ENCODE results near the gene DRD2.

Gene DRD2

DNA sequence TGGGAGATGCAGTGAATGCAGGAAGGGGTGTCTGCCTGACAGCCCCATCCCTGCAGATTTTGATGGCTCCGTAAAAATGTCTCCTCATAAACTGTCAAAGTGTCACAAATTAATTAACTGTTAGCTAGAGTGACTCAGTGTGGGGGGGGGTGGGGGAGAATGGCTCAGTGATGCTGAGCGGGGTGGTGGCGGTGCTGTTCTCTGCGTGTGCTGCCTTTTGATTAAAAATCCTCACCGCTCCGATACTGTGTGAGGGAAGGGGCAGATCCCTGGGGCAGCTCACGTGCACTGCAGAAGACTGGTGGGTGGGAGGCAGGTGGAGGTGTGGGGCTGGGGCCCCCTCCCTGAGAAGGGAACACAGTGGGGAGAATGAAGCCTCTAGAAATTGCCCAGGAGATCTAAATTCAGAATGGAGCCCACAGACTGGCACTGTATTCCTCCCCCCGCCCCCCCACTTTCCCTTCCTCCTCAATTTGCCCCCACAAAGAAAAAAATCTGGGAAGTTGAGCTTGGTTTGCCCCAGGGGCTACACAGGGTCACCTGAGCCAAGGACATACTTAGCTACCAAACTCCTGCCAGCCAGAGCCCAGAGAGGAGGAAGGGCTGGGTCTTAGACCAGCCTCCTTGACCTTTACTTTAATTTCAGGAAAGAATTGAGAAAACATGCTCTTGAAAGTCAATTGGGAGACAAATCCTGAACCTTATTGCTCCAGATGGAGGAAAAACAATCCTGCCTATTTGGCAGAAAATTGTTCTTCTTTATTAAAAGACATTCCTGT lies 39.8 kb downstream of the DRD2 start:
- H3K27ac ChIP-seq (ENCODE audit: low read depth, low read length), result no peak overlapping the region
- no peaks in the 10 kb centered on the region for H3F3A ChIP-seq (ENCODE audit: insufficient read depth)
- H3K9me2 ChIP-seq (replicated peaks; ENCODE audit: insufficient read depth, low read length), result no peaks in the 10 kb centered on the region
- no peak for TF ChIP-seq EZH2phosphoT487 (conservative IDR thresholded peaks at IDR 0.05; ENCODE audit: low read length)
- H2AFZ ChIP-seq (ENCODE audit: low read depth, low read length, severe bottlenecking), result no peak overlapping the region
- no peaks in the 10 kb centered on the region for H3K36me3 ChIP-seq (ENCODE audit: low read length)
- no peak overlapping the region for H3K4me2 ChIP-seq (ENCODE audit: low read depth, low read length, poor library complexity, severe bottlenecking)
- no peak overlapping the region for H3K4me3 ChIP-seq (ENCODE audit: insufficient read depth, low read length, poor library complexity, severe bottlenecking)
- H3K9me3 ChIP-seq (ENCODE audit: insufficient read depth, low read length), result no peaks in the 10 kb centered on the region
- no peaks in the 10 kb centered on the region for H3K79me2 ChIP-seq (ENCODE audit: insufficient read depth, low read length)
- H3K9ac ChIP-seq (ENCODE audit: low read length), result no peak overlapping the region
- H3K27me3 ChIP-seq (ENCODE audit: low read length), result no peaks in the 10 kb centered on the region
- no peaks in the 10 kb centered on the region for H4K20me1 ChIP-seq (ENCODE audit: low read depth, low read length)

DNA sequence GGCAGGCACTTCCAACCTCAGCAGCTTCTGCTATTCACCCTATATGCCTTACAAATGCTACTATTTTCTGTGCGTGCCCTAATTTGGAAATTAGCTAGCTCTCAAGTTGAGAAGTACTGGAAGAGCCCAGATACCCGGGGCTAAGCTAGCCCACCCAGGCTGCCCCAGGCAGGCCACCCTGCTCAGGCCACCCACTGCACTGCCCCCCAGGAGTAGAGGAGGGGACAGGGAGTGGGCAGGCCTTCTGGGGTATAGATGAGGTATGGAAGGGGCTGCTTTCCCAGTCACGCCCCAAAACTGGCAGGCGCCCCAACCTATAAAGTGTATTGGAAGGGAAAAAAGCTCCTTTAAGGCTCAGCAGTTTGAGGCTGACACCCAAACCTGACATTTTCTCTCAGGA lies 43.5 kb downstream of the DRD2 start:
- Histone ChIP-seq H3K9me2 (replicated peaks; ENCODE audit: insufficient read depth, low read length) (no peaks in the 10 kb centered on the region), H2AFZ (ENCODE audit: low read depth, low read length, severe bottlenecking) (no peak overlapping the region), H3K79me2 (ENCODE audit: insufficient read depth, low read length) (no peaks in the 10 kb centered on the region), H3K9me3 (ENCODE audit: insufficient read depth, low read length) (no peaks in the 10 kb centered on the region), H3K4me2 (ENCODE audit: low read depth, low read length, poor library complexity, severe bottlenecking) (no peak overlapping the region), H3F3A (ENCODE audit: insufficient read depth) (no peaks in the 10 kb centered on the region), H3K9ac (ENCODE audit: low read length) (no peak overlapping the region), H3K36me3 (ENCODE audit: low read length) (no peaks in the 10 kb centered on the region), H3K27me3 (ENCODE audit: low read length) (no peaks in the 10 kb centered on the region), H4K20me1 (ENCODE audit: low read depth, low read length) (no peaks in the 10 kb centered on the region), H3K27ac (ENCODE audit: low read depth, low read length) (no peak overlapping the region), H3K4me3 (ENCODE audit: insufficient read depth, low read length, poor library complexity, severe bottlenecking) (no peak overlapping the region)
- TF ChIP-seq, protein P1, sequence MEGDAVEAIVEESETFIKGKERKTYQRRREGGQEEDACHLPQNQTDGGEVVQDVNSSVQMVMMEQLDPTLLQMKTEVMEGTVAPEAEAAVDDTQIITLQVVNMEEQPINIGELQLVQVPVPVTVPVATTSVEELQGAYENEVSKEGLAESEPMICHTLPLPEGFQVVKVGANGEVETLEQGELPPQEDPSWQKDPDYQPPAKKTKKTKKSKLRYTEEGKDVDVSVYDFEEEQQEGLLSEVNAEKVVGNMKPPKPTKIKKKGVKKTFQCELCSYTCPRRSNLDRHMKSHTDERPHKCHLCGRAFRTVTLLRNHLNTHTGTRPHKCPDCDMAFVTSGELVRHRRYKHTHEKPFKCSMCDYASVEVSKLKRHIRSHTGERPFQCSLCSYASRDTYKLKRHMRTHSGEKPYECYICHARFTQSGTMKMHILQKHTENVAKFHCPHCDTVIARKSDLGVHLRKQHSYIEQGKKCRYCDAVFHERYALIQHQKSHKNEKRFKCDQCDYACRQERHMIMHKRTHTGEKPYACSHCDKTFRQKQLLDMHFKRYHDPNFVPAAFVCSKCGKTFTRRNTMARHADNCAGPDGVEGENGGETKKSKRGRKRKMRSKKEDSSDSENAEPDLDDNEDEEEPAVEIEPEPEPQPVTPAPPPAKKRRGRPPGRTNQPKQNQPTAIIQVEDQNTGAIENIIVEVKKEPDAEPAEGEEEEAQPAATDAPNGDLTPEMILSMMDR (IDR thresholded peaks at IDR 0.05; ENCODE audit: insufficient read depth, low read length, poor library complexity, severe bottlenecking), result no peak
- TF ChIP-seq EZH2phosphoT487 (conservative IDR thresholded peaks at IDR 0.05; ENCODE audit: low read length), result no peak

DNA sequence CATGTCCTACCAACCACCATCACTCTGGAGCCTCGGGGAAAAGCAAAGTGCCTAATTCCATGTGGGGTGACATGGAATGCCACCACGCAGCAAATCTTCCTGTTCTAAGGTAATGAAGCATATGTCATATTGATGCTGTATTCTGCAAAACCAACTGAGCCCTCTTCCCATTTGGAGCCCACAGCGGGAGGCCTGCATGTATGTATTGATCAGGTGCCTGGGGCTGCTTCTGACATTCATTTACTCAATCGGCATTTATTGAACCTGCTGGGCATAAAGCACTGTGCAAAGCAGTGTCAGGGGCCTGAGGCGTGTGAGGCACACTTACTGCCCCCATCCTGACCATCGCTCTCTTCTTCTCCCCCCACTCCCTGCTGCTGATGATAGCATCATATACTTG lies 48.5 kb downstream of the DRD2 start:
- Histone ChIP-seq H4K20me1 (ENCODE audit: low read depth, low read length) (no peaks in the 10 kb centered on the region), H3K79me2 (ENCODE audit: insufficient read depth, low read length) (no peaks in the 10 kb centered on the region), H3K9me2 (replicated peaks; ENCODE audit: insufficient read depth, low read length) (no peaks in the 10 kb centered on the region), H3K27ac (ENCODE audit: low read depth, low read length) (no peak overlapping the region), H2AFZ (ENCODE audit: low read depth, low read length, severe bottlenecking) (no peak overlapping the region), H3K36me3 (ENCODE audit: low read length) (no peaks in the 10 kb centered on the region), H3K4me2 (ENCODE audit: low read depth, low read length, poor library complexity, severe bottlenecking) (no peak overlapping the region), H3K4me3 (ENCODE audit: insufficient read depth, low read length, poor library complexity, severe bottlenecking) (no peak overlapping the region), H3K9ac (ENCODE audit: low read length) (no peak overlapping the region), H3K27me3 (ENCODE audit: low read length) (no peaks in the 10 kb centered on the region), H3F3A (ENCODE audit: insufficient read depth) (no peaks in the 10 kb centered on the region), H3K9me3 (ENCODE audit: insufficient read depth, low read length) (no peaks in the 10 kb centered on the region)
- TF ChIP-seq EZH2phosphoT487 (conservative IDR thresholded peaks at IDR 0.05; ENCODE audit: low read length), result no peak
- TF ChIP-seq, protein P1 (IDR thresholded peaks at IDR 0.05; ENCODE audit: insufficient read depth, low read length, poor library complexity, severe bottlenecking), result no peak

DNA sequence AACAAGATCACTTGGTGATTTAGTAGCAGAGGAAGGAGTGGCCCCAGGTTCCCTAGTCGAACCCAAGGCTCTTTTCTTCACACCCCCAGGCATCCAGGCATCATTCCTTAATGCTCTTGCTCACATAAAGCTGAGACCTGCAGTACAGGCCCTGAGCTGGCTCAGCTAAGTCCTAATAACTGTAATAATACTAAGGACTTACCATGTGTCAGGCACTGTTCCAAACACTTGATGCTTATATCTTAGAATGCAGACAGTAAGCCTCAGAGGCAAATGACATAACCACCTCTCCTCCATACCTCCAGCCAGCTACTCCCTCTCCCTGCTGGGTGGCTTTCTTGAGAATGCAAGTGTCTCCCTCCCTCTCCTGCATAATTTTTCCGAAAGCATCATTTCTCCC lies 54.4 kb downstream of the DRD2 start:
- H3K4me2 ChIP-seq (ENCODE audit: low read depth, low read length, poor library complexity, severe bottlenecking), result no peak overlapping the region
- TF ChIP-seq, protein P1 (IDR thresholded peaks at IDR 0.05; ENCODE audit: insufficient read depth, low read length, poor library complexity, severe bottlenecking), result no peak
- TF ChIP-seq EZH2phosphoT487 (conservative IDR thresholded peaks at IDR 0.05; ENCODE audit: low read length), result no peak

More for the DNA sequence above, 54.4 kb downstream of the DRD2 start:
- Histone ChIP-seq H3K79me2 (ENCODE audit: insufficient read depth, low read length) (no peaks in the 10 kb centered on the region), H4K20me1 (ENCODE audit: low read depth, low read length) (no peaks in the 10 kb centered on the region), H3K9me3 (ENCODE audit: insufficient read depth, low read length) (no peaks in the 10 kb centered on the region), H3K36me3 (ENCODE audit: low read length) (no peaks in the 10 kb centered on the region), H3K9ac (ENCODE audit: low read length) (no peak overlapping the region), H3K27ac (ENCODE audit: low read depth, low read length) (no peak overlapping the region), H3K9me2 (replicated peaks; ENCODE audit: insufficient read depth, low read length) (no peaks in the 10 kb centered on the region), H3K27me3 (ENCODE audit: low read length) (no peaks in the 10 kb centered on the region), H3F3A (ENCODE audit: insufficient read depth) (no peaks in the 10 kb centered on the region), H2AFZ (ENCODE audit: low read depth, low read length, severe bottlenecking) (no peak overlapping the region), H3K4me3 (ENCODE audit: insufficient read depth, low read length, poor library complexity, severe bottlenecking) (no peak overlapping the region)
